Astrocyte of the hippocampus (primary cell): Measurements from ENCODE around the gene SLC27A2.
A peak's percentile ranks its signal among the peaks of the same experiment; 100 is the strongest.
"Not testable (repeated sequence)": the region's sequence is repeated elsewhere in the genome, so short reads cannot be mapped to it uniquely, and the experiment has no call there.

Source experiments
- DNase-seq: peaks from one replicate; pipeline ENCODE4 v3.0.0; 2011; ENCODE audit warnings: low read depth, low spot score

SLC27A2 gene

DNA sequence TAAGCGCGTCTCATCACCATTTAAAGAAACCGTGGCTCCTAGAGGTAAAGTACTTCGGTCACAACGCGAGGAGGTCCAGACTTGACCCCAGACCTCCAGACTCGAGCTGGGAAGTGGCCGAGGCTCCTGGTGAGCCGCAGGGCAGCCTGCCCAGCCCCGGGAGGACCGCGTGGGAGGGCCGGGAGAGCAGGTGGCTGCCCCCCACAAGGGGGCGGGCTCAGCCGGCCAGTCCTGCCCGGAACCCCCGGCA, at the start of gene SLC27A2:
TSS of gene SLC27A2 (plus strand) at position 228 of the 250 bp plus-strand sequence. CDS start 232 bp downstream, outside the sequence.
- DNase-seq, result no peak

DNA sequence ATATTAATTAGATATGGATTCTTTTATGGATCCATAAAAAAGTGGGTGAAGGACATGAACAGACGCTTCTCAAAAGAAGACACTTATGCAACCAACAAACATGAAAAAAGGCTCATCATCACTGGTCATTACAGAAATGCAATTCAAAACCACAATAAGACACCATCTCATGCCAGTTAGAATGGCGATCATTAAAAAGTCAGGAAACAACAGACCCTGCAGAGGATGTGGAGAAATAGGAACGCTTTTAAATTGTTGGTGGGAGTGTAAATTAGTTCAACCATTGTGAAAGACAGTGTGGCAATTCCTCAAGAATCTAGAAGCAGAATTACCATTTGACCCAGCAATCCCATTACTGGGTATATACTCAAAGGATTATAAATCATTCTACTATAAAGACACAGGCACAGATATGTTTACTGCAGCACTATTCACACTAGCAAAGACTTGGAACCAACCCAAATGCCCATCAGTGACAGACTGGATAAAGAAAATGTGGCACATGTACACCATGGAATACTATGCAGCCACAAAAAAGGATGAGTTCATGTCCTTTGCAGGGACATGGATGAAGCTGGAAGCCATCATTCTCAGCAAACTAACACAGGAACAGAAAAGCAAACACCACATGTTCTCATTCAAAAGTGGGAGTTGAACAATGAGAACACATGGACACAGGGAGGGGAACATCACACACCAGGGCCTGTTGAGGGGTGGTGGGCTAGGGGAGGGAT, 49.6 kb upstream of the SLC27A2 start:
- DNase-seq, result not testable (repeated sequence)

DNA sequence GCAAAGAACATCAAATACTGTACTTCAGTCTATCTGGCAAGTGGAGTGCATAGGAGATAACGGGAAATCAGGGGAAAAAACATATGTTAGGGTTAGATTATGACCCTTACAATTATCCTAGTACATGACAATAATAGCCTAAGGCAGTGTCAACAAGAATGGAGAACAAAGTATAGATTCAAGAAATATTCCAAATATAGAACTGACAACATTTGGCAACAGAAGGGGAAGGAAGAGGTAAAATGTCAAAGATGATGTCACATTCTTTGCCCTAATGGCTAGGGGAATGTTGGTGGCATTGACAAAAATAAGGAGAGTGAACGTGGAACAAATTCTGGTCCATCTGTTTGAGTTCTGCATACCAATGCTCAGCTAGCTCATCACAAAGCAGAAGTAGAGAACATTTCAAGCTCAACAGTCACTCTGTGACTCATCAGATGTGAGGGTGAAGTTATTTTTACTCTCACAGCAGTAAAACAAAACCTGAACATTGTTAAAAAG, 47.4 kb upstream of the SLC27A2 start:
- peak; percentile 61 for DNase-seq

DNA sequence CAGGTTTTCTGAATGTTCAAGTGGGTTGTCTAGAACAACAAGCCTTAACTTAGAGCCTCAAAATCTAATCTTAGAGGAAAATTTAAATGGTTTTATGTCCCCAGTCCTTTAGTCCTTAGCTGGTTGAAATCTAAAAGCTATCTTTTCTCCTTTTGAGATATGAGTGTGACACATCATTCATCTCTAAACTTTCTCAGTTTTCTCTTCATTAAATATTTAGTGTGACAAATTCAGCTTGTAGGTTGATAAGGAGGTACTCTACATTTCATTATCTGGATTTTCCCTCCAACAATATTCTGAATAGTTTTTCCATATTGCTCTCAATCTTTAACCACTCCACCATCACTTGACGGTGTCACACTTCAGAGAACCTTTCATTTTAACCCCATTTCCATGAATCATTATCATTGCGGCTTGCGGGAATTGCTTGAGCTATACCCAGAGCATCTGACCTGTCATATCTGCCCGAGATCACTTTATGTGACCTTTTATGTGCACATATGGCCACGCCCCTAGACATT, 46.9 kb upstream of the SLC27A2 start:
- DNase-seq, result no peak

DNA sequence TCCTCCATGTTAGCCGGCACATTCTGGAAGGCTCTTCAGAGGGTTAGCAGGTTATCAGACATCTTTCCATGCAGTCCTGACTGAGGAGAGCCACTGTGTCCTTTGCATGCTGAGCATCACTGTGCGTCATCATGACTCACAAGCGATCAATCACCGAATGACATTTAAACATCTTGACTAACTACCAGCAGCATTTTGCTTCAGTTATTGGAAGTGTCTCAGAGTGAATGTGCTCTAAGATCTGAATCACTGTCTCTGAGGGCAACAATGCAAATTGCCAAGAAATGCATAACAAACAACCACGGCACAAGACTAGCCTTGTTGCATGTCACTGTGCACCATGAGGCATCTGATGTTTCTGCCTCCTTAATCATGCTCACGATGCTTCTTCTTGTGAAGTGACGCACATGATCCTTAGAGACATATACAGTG, 44.6 kb upstream of the SLC27A2 start:
- peak; percentile 75 for DNase-seq

DNA sequence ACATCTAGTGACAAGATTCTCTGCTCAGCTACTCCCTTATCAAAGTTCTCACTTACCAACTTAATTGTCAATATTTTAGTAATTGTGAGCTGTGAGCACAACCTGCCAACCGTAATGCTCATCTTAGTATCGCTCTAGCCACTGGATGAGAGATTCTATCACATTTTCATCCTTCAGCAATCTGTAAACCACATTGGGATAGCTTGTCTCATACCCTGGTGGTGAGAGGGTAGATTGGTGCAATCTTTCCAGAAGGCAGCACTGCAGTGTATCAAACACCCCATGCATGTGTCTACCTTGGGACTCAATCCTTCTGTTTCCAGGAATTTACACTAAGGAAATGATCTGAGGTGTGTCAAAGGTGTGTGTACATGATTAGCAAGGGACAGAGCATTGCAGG, 44.1 kb upstream of the SLC27A2 start:
- DNase-seq, result no peak

DNA sequence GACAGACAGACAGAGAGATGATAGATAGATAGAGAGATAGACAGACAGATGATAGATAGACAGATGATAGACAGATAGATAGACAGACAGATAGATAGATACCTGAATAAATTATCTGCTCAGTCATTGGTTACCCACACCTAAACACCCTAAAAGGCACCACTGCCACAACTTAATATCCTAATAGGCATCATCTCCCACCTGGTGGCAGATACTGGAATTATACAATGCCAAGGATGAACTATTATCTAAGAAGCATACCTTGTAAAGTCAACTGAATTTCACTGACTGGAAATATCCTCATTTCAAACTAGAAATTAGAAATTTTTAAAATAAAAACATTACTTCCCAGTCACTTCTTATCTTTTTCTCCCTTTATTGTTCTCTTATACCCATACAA, 43.6 kb upstream of the SLC27A2 start:
- no peak for DNase-seq

DNA sequence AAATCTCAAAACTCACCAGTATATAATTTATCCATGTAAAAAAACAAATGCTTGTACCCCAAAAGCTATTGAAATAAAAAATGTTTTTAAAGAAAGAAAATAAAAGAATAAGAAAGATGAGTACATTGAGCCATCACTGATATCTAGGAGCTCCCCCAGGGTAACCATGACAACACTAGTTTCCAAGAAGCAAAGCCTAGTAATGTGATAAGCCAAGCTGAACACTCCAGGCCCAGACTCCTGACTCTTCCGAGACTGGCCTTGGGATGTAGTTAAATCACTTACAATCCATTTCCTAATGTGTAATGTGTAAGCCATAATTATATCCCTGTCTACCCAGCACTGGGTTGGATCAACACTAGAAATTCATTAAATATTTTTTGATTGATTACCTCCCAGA, 41.9 kb upstream of the SLC27A2 start:
- DNase-seq, result no peak

DNA sequence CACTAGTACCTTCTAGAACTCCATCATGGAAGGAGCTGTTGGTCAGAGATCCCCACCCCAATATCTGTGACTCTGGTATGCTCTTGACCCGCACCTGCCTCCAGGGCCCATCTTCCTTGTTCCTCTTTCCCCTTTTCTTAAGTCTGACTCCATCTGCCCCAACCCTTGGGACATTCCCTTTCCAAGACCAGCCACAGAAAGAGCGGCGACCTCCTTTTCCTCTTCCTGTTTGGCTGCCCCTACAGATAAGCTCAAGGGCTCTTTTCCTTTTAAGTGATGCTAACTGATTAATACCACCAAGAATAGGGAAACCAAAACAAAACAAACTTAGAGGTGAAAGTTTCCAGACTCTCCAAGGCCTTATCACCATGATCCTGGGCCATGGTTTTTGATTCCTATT, 41.0 kb upstream of the SLC27A2 start:
- DNase-seq, result no peak

DNA sequence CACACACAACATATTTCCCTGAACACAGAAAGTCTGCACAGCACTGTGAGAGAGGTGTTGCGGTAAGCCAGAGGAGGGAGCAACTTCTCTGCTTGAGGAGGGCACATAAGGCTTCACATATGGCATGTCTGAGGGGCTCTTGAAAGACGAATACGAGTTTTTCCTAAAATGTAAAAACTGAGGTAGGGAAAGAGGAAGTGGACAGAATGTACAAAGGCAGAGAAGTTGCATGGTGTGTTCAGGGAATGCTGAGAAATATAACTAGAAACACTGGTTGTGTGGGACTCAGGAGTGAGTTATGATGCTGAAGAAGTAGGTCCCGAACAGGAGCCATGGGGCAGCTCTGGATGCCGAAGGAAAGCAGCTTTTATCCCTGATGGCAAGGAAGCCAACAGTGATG, 40.1 kb upstream of the SLC27A2 start:
- DNase-seq, result no peak

DNA sequence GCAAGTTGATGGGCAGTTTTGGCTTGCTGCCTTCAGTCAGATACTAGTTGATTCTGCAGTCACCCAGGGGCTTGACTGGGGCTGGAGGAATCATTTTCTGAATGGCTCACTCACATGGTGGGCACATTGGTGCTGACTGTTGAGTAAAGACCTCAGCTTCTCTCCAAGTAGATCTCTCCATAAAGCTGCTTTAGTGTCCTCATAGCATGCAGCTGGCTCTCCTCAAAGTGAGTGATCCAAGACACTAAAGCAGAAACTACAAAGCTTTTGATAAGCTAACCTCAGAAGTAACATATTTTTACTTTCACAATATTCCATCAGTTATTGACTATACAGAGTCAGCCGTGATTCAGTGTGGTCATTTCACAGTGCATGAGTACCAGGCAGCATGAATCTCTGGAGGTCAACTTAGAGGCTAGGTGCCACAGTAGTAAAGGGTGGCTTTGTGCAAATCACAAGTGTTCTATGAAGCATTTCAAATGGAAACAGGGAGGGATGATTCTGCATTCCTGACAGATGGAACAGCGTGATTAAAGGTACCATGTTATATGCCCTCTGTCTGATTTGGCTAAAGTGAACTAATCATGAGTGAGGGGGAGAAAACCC, 38.6 kb upstream of the SLC27A2 start:
- no peak for DNase-seq

DNA sequence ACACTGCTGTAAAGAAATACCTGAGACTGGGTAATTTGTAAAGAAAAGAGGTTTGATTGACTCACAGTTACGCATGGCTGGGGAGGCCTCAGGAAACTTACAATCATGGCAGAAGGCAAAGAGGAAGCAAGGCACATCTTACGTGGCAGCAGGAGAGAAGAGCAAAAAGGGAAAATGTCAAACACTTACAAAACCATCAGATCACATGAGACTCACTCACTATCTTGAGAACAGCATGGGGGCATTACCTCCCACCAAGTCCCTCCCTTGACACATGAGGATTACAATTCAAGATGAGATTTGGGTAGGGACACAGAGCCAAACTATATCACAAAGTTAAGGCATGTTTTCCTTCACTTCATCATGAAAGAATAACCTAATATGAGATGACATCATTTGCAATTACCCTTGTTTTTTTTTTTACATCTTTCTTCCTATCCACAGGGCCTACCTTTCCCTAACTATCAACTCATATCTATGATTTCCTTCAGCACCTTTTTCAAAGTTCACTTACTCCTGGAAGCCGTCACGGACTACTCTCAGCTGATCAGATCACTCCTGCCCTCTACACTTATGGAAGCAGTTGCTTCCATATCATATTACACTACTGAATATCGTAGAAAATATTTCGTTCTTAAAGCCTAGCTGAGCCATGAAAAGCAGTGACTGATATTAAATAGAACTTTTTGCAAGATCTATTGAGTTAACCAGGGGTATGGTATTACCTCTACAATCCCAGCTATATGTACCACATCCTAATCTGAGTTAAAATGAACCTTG, 37.5 kb upstream of the SLC27A2 start:
- DNase-seq, result no peak

DNA sequence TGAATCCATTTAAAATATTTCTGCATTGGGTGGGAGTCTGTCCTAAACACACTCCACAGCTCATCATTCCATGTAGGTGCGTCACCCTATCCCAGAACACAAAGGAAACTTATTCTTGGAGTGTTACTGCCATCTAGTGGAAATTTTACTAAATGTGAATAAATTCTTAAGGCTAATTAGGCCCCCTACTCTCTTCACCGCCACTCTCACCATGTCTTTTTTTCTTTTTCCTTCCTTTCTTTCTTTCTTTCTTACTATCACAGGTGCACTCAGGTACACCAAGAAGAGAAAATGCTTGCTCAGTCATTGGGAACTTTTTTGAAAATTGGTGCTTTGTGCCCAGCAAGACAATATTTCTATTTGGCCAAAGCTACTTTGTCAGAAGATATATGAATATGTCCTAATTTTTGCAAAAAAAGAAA, 36.5 kb upstream of the SLC27A2 start:
- peak; percentile 88 for DNase-seq

DNA sequence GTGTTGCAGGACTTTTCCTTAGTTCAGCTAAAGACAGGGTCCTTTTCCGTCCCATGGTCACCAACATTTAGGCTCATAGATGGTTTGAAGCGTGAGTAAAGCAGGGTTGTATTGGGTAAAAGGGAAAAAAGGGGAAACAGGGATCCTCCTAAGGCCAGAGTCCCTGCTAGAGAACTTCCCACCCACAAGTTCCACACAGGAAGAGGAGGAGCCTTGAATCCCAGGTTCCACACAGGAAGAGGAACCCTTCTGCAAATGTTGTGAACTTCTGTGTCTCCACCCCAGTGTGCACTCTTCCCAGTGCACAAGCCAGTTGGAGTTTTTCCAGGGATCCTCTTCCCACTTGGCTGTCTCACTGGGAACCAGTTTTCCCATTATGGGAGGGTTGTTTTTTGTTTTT, 35.4 kb upstream of the SLC27A2 start:
- DNase-seq, result no peak

DNA sequence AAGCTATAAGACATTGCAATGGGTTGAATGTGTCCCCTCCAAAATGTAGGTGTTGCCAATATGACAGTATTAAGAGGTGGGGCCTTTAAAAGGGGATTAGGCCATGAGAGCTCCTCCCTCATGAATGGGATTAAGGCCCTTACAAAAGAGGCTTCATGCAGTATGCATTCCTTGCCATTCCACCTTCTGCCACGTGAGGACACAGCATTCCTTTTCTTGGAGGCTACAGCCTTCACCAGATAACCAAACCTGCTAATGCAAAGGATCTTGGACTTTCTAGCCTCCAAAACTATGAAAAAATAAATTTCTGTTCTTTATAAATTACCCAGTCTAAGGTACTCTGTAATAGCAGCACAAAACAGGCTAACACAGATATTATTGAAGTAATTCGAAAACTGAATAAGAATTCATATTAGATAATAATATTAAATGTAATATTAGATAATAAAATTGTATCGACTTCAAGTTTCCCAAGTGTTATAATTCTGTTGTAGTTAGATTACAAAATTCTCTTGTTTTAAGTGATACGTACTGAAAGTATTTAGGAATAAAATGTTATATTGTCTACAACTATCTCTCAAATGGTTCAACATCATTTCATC, 33.5 kb upstream of the SLC27A2 start:
- peak; percentile 75 for DNase-seq

DNA sequence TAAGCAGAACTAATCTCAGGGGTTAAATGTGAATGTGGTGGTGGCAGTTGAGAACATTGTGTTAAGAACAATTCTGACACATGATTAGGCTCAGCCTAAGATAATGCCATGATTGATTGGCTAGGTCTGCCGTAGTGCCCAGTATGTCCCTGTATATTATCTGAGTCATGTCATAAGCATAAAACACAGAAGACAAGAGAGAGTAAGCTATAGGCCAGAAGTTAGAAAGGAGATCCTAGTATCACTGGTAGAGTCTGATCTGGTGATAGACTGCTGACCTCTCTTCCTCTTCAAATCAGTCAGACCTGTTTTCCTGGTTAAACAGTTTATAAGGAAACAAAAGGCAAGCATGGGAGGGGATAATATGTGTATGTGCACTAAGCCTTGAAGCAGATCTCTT, 32.9 kb upstream of the SLC27A2 start:
- DNase-seq, result no peak

DNA sequence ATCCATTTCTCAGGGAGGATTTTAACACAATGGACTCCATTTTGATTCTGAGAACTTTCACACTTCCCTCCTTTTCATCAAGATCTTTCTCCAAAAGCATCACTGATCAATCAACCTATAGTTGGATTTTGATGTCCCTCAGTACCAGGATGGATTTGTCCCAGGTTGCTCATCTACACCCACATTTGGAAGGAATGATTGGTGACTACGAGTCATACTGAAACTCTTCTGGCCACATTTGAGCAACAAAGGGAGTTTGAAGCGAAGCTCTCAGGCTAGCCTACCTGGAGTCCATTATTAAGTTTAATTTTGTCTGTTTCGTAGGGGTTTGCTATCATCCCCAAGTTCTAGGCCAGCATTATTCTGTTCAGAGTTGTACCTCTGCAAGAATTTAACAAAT, 31.6 kb upstream of the SLC27A2 start:
- DNase-seq, result no peak

DNA sequence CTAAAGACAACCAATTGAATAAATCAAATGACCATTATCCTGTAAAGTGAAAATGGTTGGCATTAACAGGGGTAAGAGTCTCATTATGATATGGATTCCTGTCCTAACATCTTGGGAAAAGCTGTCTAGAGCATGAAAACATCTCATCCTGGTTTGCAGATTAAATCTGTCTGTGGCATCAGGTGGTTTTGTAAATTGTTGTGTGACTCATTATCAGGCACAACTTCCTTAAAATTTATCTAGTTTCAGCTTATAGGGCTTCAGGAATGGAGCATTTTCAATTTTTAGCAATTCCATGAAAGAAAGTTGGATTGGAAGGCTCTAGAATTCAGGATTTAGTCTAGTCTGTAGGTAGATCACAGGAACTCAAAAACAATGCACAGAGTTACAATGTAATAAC, 31.1 kb upstream of the SLC27A2 start:
- DNase-seq, result no peak

DNA sequence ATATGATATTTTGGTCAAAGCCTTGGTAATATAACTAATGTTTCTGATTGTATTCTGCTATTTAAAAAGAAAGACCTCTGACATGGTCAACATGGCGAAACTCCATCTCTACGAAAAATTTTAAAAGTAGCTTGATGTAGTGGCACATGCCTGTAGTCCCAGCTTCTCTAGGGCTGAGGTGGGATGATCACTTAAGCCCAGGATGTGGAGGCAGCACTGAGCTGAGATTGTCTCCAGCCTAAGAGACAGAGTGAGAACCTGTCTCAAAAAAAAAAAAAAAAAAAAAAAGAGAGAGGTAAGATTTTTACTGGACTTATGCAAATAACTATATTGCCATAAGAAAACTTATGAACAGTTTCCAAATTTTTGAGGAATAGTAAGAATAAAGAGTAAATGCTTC, 30.5 kb upstream of the SLC27A2 start:
- no peak for DNase-seq

DNA sequence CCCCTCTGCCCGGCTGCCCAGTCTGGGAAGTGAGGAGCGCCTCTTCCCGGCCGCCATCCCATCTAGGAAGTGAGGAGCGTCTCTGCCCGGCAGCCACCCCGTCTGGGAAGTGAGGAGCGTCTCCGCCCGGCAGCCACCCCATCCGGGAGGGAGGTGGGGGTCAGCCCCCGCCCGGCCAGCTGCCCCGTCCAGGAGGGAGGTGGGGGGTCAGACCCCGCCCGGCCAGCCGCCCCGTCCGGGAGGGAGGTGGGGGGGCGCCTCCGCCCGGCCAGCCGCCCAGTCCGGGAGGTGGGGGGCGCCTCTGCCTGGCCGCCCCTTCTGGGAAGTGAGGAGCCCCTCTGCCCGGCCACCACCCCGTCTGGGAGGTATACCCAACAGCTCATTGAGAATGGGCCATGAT, 23.8 kb upstream of the SLC27A2 start:
- DNase-seq, result not testable (repeated sequence)

DNA sequence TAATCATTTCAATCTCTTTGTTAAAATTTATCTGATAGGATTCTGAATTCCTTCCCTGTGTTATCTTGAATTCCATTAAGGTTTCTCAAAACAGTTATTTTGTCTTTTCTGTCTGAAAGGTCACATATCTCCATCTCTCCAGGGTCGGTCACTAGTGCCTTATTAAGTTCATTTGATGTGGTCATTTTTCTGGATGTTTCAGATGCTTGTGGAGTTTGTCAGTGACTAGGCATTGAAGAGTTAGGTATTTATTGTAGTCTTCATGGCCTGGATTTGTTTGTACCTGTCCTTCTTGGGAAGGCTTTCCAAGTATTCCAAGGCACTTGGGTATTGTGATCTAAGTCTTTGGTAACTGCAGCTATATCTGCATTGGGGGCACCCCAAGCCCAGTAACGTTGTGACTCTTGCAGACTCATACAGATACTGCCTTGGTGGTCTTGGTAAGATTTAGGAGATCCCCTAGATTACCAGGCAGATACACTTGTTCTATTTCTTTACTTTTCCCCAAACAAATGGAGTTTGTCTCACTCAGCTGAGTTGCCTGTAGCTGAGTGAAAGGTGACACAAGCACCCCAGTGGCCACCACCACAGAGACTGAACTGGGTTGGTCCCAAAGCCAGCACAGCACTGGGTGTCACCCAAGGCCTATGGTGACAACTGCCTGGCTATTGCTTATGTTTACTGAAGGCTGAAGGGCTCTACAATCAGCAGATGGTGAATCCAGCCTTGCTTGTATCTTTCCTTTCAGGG, 18.9 kb upstream of the SLC27A2 start:
- peak; percentile 39 for DNase-seq
